Measurements from ENCODE around the gene CREB3L4. TPM values are rescaled to one million over a fixed set of nuclear protein-coding genes. Genes with fewer than 3 reads are reported as not detected.
A peak's percentile ranks its signal among the peaks of the same experiment; 100 is the strongest.

The CREB3L4 gene
- total and polyA plus RNA-seq, 2 of the 13 experiments (the other 11 are each of a cell fraction or from before 2014, with no cell fraction given): 9.9 to 18.7 TPM

DNA sequence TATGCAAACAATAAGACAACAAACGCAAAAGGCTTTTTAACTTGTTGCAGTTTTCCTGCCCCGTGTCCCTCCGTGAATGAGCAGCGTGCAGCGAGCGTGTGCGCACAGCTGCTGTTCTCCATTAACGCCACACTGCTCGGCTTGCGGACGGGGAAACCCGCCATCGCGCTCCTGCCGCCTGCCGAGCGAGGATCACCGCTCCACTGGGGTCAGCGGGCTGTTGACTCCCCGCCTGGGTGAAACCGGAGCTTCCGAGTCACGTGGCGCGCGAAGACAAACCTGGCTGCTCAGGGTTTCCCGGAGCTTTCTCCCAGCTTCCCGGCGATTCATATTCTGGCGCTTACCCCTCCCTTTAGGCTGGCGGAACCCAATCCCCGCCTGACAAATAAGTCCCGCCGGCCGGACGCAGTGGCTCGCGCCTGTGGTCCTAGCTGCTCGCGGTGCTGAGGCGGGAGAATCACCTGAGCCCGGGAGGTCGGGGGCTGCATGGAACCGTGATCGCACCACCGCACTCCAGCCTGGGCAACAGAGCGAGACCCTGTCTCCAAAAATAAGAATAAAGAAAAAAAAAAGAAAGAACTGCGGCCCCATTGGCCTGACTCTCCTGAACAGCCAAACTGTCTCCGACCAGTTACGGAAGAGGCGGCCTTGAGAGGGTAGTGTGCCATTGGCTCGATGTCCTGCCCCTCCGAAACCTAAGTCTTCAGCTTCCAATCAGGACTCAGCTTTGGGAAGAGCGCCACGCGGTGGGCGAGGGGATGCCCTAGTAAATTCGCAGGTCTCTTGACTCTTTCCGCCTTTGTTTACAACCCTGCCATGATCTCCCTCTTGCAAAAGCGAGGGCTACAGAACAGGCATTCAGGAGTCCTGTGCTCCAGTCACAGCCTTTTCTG is at the start of gene CREB3L4 (continued):
- TF ChIP-seq PRDM10 (CRISPR knock-in tag; IDR thresholded peaks at IDR 0.05; ENCODE audit: low read depth) (peak; percentile 9; the same call in 1 of the 2 replicates), PAX8 (CRISPR knock-in tag; IDR thresholded peaks at IDR 0.05; ENCODE audit: borderline replicate concordance) (0 out of 2 replicates have a peak, but pooled peaks have one; percentile 53), XRCC5 (optimal IDR thresholded peaks at IDR 0.05; ENCODE audit: low read length) (peak; percentile 12), HMG20A (CRISPR knock-in tag; IDR thresholded peaks at IDR 0.05; ENCODE audit: borderline replicate concordance) (no peak), HNF4A (CRISPR knock-in tag; IDR thresholded peaks at IDR 0.05) (peak; percentile 11; the same call in 1 of the 2 replicates), ZFYVE20 (CRISPR knock-in tag; IDR thresholded peaks at IDR 0.05; ENCODE audit: borderline replicate concordance, low read depth) (0 out of 2 replicates have a peak, but pooled peaks have one; percentile 71), NRL (CRISPR knock-in tag; IDR thresholded peaks at IDR 0.05; ENCODE audit: borderline replicate concordance) (peak; percentile 95), ELK4 (CRISPR knock-in tag; IDR thresholded peaks at IDR 0.05; ENCODE audit: borderline replicate concordance) (no peak), SETDB1 (CRISPR knock-in tag; IDR thresholded peaks at IDR 0.05; ENCODE audit: borderline replicate concordance) (no peak), ZNF614 (CRISPR knock-in tag; IDR thresholded peaks at IDR 0.05; ENCODE audit: borderline replicate concordance) (peak; percentile 30; the same call in 1 of the 2 replicates), TSC22D2 (CRISPR knock-in tag; IDR thresholded peaks at IDR 0.05; ENCODE audit: borderline replicate concordance) (peak; percentile 68; the same call in 1 of the 2 replicates), ZNF550 (CRISPR knock-in tag; IDR thresholded peaks at IDR 0.05; ENCODE audit: borderline replicate concordance) (no peak), CBFB (CRISPR knock-in tag; IDR thresholded peaks at IDR 0.05) (no peak), ZBTB8A (CRISPR knock-in tag; IDR thresholded peaks at IDR 0.05; ENCODE audit: borderline replicate concordance, low read depth) (peak; percentile 51; the same call in 1 of the 2 replicates), ZNF251 (CRISPR knock-in tag; IDR thresholded peaks at IDR 0.05) (0 out of 2 replicates have a peak, but pooled peaks have one; percentile 42), ZNF468 (CRISPR knock-in tag; IDR thresholded peaks at IDR 0.05) (no peak), ZEB1 (IDR thresholded peaks at IDR 0.05; ENCODE audit: insufficient replicate concordance, low read depth) (peak; percentile 48), HOXA3 (CRISPR knock-in tag; IDR thresholded peaks at IDR 0.05) (peak; percentile 64; the same call in 1 of the 2 replicates), ZBTB7A (CRISPR knock-in tag; IDR thresholded peaks at IDR 0.05) (peak; percentile 62; the same call in 1 of the 2 replicates)
- TF ChIP-seq, protein P1, sequence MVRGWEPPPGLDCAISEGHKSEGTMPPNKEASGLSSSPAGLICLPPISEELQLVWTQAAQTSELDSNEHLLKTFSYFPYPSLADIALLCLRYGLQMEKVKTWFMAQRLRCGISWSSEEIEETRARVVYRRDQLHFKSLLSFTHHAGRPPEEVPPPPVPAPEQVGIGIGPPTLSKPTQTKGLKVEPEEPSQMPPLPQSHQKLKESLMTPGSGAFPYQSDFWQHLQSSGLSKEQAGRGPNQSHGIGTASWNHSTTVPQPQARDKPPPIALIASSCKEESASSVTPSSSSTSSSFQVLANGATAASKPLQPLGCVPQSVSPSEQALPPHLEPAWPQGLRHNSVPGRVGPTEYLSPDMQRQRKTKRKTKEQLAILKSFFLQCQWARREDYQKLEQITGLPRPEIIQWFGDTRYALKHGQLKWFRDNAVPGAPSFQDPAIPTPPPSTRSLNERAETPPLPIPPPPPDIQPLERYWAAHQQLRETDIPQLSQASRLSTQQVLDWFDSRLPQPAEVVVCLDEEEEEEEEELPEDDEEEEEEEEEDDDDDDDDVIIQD (CRISPR knock-in tag; IDR thresholded peaks at IDR 0.05; ENCODE audit: low read depth): no peak
- TF ChIP-seq, protein P2, sequence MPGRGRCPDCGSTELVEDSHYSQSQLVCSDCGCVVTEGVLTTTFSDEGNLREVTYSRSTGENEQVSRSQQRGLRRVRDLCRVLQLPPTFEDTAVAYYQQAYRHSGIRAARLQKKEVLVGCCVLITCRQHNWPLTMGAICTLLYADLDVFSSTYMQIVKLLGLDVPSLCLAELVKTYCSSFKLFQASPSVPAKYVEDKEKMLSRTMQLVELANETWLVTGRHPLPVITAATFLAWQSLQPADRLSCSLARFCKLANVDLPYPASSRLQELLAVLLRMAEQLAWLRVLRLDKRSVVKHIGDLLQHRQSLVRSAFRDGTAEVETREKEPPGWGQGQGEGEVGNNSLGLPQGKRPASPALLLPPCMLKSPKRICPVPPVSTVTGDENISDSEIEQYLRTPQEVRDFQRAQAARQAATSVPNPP (CRISPR knock-in tag; IDR thresholded peaks at IDR 0.05): peak; percentile 75

All from HepG2 (cell line).